Measurements from ENCODE around the gene SQSTM1.

- TF ChIP-seq POLR2A (IDR thresholded peaks at IDR 0.05) (no peak), CTCF (IDR thresholded peaks at IDR 0.05) (no peak)
These were observed 16.2 kb upstream of the SQSTM1 start for GRCh38 chr5:179804555-179804947.

All from esophagus squamous epithelium (tissue), 4 donors.